AG09319 (cell line): ENCODE data around the gene CYP4F2.
"Not testable (repeated sequence)": the region's sequence is repeated elsewhere in the genome, so short reads cannot be mapped to it uniquely, and the experiment has no call there.

Source experiments
- DNase-seq: peaks from one replicate; pipeline ENCODE4 v3.0.0-alpha.2; 2010; ENCODE audit warnings: low read depth; ENCODE audit errors: extremely low read depth
- CTCF ChIP-seq: IDR thresholded peaks from 2 replicates; pipeline ENCODE4 v1.5.1; 2011; ENCODE audit warnings: low read depth, mild to moderate bottlenecking, inconsistent platforms, low read length, moderate library complexity

The CYP4F2 gene

GRCh38 chr19:15897026-15897737, 692 bp downstream of the CYP4F2 start:
- no peak for DNase-seq
- TF ChIP-seq CTCF: no peak

GRCh38 chr19:15895876-15896430, 1.9 kb downstream of the CYP4F2 start:
- no peak for DNase-seq
- TF ChIP-seq CTCF: no peak

- no peak for TF ChIP-seq CTCF
- DNase-seq: no peak
These were observed 3.5 kb downstream of the CYP4F2 start for GRCh38 chr19:15894359-15894758.

GRCh38 chr19:15893477-15893876, 4.4 kb downstream of the CYP4F2 start:
- DNase-seq: no peak
- TF ChIP-seq CTCF: no peak

GRCh38 chr19:15892012-15892411, 5.9 kb downstream of the CYP4F2 start:
- no peak for TF ChIP-seq CTCF
- DNase-seq: no peak

GRCh38 chr19:15891434-15891833, 6.4 kb downstream of the CYP4F2 start:
- no peak for TF ChIP-seq CTCF
- no peak for DNase-seq

GRCh38 chr19:15889339-15889738, 8.5 kb downstream of the CYP4F2 start:
- not testable (repeated sequence) for DNase-seq

- no peak for TF ChIP-seq CTCF
- no peak for DNase-seq
These were observed 12.0 kb downstream of the CYP4F2 start for GRCh38 chr19:15885919-15886318.
